ENCODE measurements around the gene LDLR.
"Not testable (repeated sequence)": the region's sequence is repeated elsewhere in the genome, so short reads cannot be mapped to it uniquely, and the experiment has no call there.

The LDLR gene

GRCh38 chr19:11177592-11177991 lies 88.3 kb downstream of the LDLR start:
- Histone ChIP-seq H2BK12ac (ENCODE audit: low read length) (no peak overlapping the region), H4K8ac (ENCODE audit: low read depth, low read length) (no peak overlapping the region), H3K27ac (ENCODE audit: low read depth, low read length) (no peak overlapping the region), H3K4me3 (ENCODE audit: low read depth, low read length) (peak overlapping the region; percentile 47), H2AK5ac (ENCODE audit: low read length) (no peak overlapping the region), H3K27me3 (ENCODE audit: insufficient read depth, low read length) (no peaks in the 10 kb centered on the region), H3K4me1 (ENCODE audit: control insufficient read depth in 1 of 2, insufficient read depth in 2 of 2, low read length in 2 of 2) (peaks cover 0 to 6% of the 10 kb centered on the region in 2 experiments), H2BK120ac (ENCODE audit: insufficient read depth, low read length, poor library complexity) (no peak overlapping the region), H3K9me3 (ENCODE audit: insufficient read depth, low read depth, low read length) (peaks cover 5% of the 10 kb centered on the region), H3K79me2 (ENCODE audit: control insufficient read depth, insufficient read depth, low read length, poor library complexity) (no peaks in the 10 kb centered on the region), H4K12ac (ENCODE audit: low read depth, low read length) (no peak overlapping the region), H3K14ac (ENCODE audit: low read length) (no peak overlapping the region), H3K23ac (ENCODE audit: low read length) (no peak overlapping the region), H4K91ac (ENCODE audit: low read depth, low read length) (no peak overlapping the region), H3K4me2 (ENCODE audit: low read length) (no peak overlapping the region), H3K18ac (ENCODE audit: low read length) (no peak overlapping the region), H3K36me3 (ENCODE audit: control insufficient read depth in 1 of 2, insufficient read depth in 2 of 2, low read length in 2 of 2) (peaks cover 34 to 46% of the 10 kb centered on the region in 2 experiments), H3K9ac (ENCODE audit: low read length) (no peak overlapping the region), H2BK5ac (ENCODE audit: low read depth, low read length, poor library complexity) (no peak overlapping the region), H3K79me1 (ENCODE audit: low read length) (no peaks in the 10 kb centered on the region), H2AFZ (ENCODE audit: insufficient read depth, low read length, poor library complexity) (no peak overlapping the region), H3K4ac (ENCODE audit: low read depth, low read length) (no peak overlapping the region)
- WGBS (ENCODE audit: extremely low coverage, insufficient coverage, insufficient read length), result no CpG with 5 or more reads among the region's 9 CpGs
- DNase-seq, result no peak

GRCh38 chr19:11179145-11179465 lies 89.8 kb downstream of the LDLR start:
- H3K79me1 ChIP-seq (ENCODE audit: low read length); H3K9ac ChIP-seq (ENCODE audit: low read length); H2BK12ac ChIP-seq (ENCODE audit: low read length); H3K4me1 ChIP-seq (ENCODE audit: control insufficient read depth in 1 of 2, insufficient read depth in 2 of 2, low read length in 2 of 2); H3K4me2 ChIP-seq (ENCODE audit: low read length); H3K4ac ChIP-seq (ENCODE audit: low read depth, low read length); H2AFZ ChIP-seq (ENCODE audit: insufficient read depth, low read length, poor library complexity); H2BK5ac ChIP-seq (ENCODE audit: low read depth, low read length, poor library complexity); H3K18ac ChIP-seq (ENCODE audit: low read length); H2BK120ac ChIP-seq (ENCODE audit: insufficient read depth, low read length, poor library complexity); DNase-seq; H4K8ac ChIP-seq (ENCODE audit: low read depth, low read length); H4K91ac ChIP-seq (ENCODE audit: low read depth, low read length); H2AK5ac ChIP-seq (ENCODE audit: low read length); H3K9me3 ChIP-seq (ENCODE audit: insufficient read depth, low read depth, low read length); H3K27ac ChIP-seq (ENCODE audit: low read depth, low read length); H3K79me2 ChIP-seq (ENCODE audit: control insufficient read depth, insufficient read depth, low read length, poor library complexity); H3K4me3 ChIP-seq (ENCODE audit: low read depth, low read length); H3K27me3 ChIP-seq (ENCODE audit: insufficient read depth, low read length); H4K12ac ChIP-seq (ENCODE audit: low read depth, low read length); H3K14ac ChIP-seq (ENCODE audit: low read length); H3K23ac ChIP-seq (ENCODE audit: low read length): not testable (repeated sequence)
- WGBS (ENCODE audit: extremely low coverage, insufficient coverage, insufficient read length), result no CpG with 5 or more reads among the region's 9 CpGs
- H3K36me3 ChIP-seq (ENCODE audit: control insufficient read depth in 1 of 2, insufficient read depth in 2 of 2, low read length in 2 of 2), result peaks cover 24 to 32% of the 10 kb centered on the region in 2 experiments

GRCh38 chr19:11179716-11180297 lies 90.5 kb downstream of the LDLR start:
- H3K4me1 ChIP-seq (ENCODE audit: control insufficient read depth in 1 of 2, insufficient read depth in 2 of 2, low read length in 2 of 2), result peaks cover 0 to 6% of the 10 kb centered on the region in 2 experiments
- no peak overlapping the region for H4K12ac ChIP-seq (ENCODE audit: low read depth, low read length)
- H3K79me1 ChIP-seq (ENCODE audit: low read length), result no peaks in the 10 kb centered on the region
- peak overlapping the region; percentile 23 for H4K8ac ChIP-seq (ENCODE audit: low read depth, low read length)
- H2AK5ac ChIP-seq (ENCODE audit: low read length), result no peak overlapping the region
- no peak for DNase-seq
- H3K36me3 ChIP-seq (ENCODE audit: control insufficient read depth in 1 of 2, insufficient read depth in 2 of 2, low read length in 2 of 2), result peaks cover 18 to 27% of the 10 kb centered on the region in 2 experiments
- no peak overlapping the region for H3K27ac ChIP-seq (ENCODE audit: low read depth, low read length)
- H3K4me2 ChIP-seq (ENCODE audit: low read length), result no peak overlapping the region
- H2BK12ac ChIP-seq (ENCODE audit: low read length), result no peak overlapping the region
- no peak overlapping the region for H4K91ac ChIP-seq (ENCODE audit: low read depth, low read length)
- no peak overlapping the region for H3K23ac ChIP-seq (ENCODE audit: low read length)
- no peak overlapping the region for H3K9ac ChIP-seq (ENCODE audit: low read length)
- no peaks in the 10 kb centered on the region for H3K79me2 ChIP-seq (ENCODE audit: control insufficient read depth, insufficient read depth, low read length, poor library complexity)
- no peak overlapping the region for H3K4me3 ChIP-seq (ENCODE audit: low read depth, low read length)
- H3K18ac ChIP-seq (ENCODE audit: low read length), result no peak overlapping the region
- H3K9me3 ChIP-seq (ENCODE audit: insufficient read depth, low read depth, low read length), result peaks cover 2% of the 10 kb centered on the region
- no peak overlapping the region for H3K4ac ChIP-seq (ENCODE audit: low read depth, low read length)
- H2BK120ac ChIP-seq (ENCODE audit: insufficient read depth, low read length, poor library complexity), result no peak overlapping the region
- no peak overlapping the region for H3K14ac ChIP-seq (ENCODE audit: low read length)
- no peak overlapping the region for H2BK5ac ChIP-seq (ENCODE audit: low read depth, low read length, poor library complexity)
- H2AFZ ChIP-seq (ENCODE audit: insufficient read depth, low read length, poor library complexity), result no peak overlapping the region
- no peaks in the 10 kb centered on the region for H3K27me3 ChIP-seq (ENCODE audit: insufficient read depth, low read length)
- WGBS (ENCODE audit: extremely low coverage, insufficient coverage, insufficient read length), result no CpG with 5 or more reads among the region's 11 CpGs

GRCh38 chr19:11180346-11180745 lies 91.1 kb downstream of the LDLR start:
- Histone ChIP-seq H3K79me2 (ENCODE audit: control insufficient read depth, insufficient read depth, low read length, poor library complexity) (no peaks in the 10 kb centered on the region), H2AFZ (ENCODE audit: insufficient read depth, low read length, poor library complexity) (no peak overlapping the region), H2BK5ac (ENCODE audit: low read depth, low read length, poor library complexity) (no peak overlapping the region), H3K9ac (ENCODE audit: low read length) (no peak overlapping the region), H4K91ac (ENCODE audit: low read depth, low read length) (no peak overlapping the region), H2BK12ac (ENCODE audit: low read length) (no peak overlapping the region), H3K23ac (ENCODE audit: low read length) (no peak overlapping the region), H3K18ac (ENCODE audit: low read length) (no peak overlapping the region), H3K27me3 (ENCODE audit: insufficient read depth, low read length) (no peaks in the 10 kb centered on the region), H4K8ac (ENCODE audit: low read depth, low read length) (no peak overlapping the region), H2BK120ac (ENCODE audit: insufficient read depth, low read length, poor library complexity) (no peak overlapping the region), H3K36me3 (ENCODE audit: control insufficient read depth in 1 of 2, insufficient read depth in 2 of 2, low read length in 2 of 2) (peaks cover 22 to 29% of the 10 kb centered on the region in 2 experiments), H4K12ac (ENCODE audit: low read depth, low read length) (no peak overlapping the region), H3K27ac (ENCODE audit: low read depth, low read length) (no peak overlapping the region), H3K4me3 (ENCODE audit: low read depth, low read length) (no peak overlapping the region), H3K4me2 (ENCODE audit: low read length) (no peak overlapping the region), H2AK5ac (ENCODE audit: low read length) (no peak overlapping the region), H3K14ac (ENCODE audit: low read length) (no peak overlapping the region), H3K4me1 (ENCODE audit: control insufficient read depth in 1 of 2, insufficient read depth in 2 of 2, low read length in 2 of 2) (peaks cover 0 to 6% of the 10 kb centered on the region in 2 experiments), H3K4ac (ENCODE audit: low read depth, low read length) (no peak overlapping the region), H3K79me1 (ENCODE audit: low read length) (no peaks in the 10 kb centered on the region), H3K9me3 (ENCODE audit: insufficient read depth, low read depth, low read length) (peaks cover 2% of the 10 kb centered on the region)
- WGBS (ENCODE audit: extremely low coverage, insufficient coverage, insufficient read length), result no CpG with 5 or more reads among the region's 8 CpGs
- no peak for DNase-seq

Data from trophoblast cell (in vitro differentiated cells and primary cell).